Renal pelvis (tissue), 4 donors: ENCODE data around the gene GPR183. TPM values are rescaled to one million over a fixed set of nuclear protein-coding genes. Genes with fewer than 3 reads are reported as not detected.

Experiments used
- DNase-seq: peaks from one replicate; pipeline ENCODE4 v3.0.0-alpha.2; 2013
- polyA plus RNA-seq, 3 donors: library from polyadenylated mRNA; unstranded; fragments of 120-200 nt; gene quantifications; one replicate each; pipeline ENCODE4 v1.2.1, GENCODE V29; 2013; ENCODE audit not compliant: insufficient read length in 3 of 3

Gene GPR183
- polyA plus RNA-seq, 3 donors: 1.4 to 2.2 (median 1.9) TPM

DNA sequence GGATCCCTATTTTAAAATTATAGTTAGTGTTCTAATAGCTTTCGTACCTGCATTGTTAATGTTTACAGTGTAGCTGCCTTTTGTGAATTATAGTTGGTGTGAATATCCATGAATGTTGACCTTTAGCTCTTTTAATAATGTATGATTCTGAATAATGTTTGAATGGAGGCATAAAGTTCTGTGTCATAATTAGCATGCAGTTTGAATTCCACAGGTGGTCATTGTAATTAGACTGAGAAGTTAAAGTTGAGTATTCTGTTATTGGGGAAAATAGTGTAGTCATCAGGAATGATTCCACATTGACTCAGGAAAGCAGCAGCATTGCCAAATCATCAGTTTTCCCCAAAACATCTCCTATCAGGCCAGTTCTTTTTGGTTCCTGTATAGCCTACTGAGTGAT lies 61.1 kb downstream of the GPR183 start:
- no peak for DNase-seq

Other genes with a start within 250 kb of the GPR183 start
- 10 to 100 TPM; 89.9 to 91.8 (median 90.7) TPM for gene UBAC2, start 106.5 kb downstream of the GPR183 start, polyA plus RNA-seq
- gene GPR18, start 49.0 kb downstream of the GPR183 start, polyA plus RNA-seq: under 1 TPM; 0.14 to 0.55 (median 0.23) TPM
- 100 to 1,000 TPM; 186 to 198 (median 190) TPM for gene TM9SF2, start 194.1 kb upstream of the GPR183 start, polyA plus RNA-seq